Brain pericyte (primary cell): ENCODE results near the gene PRKCA.
A peak's percentile ranks its signal among the peaks of the same experiment; 100 is the strongest.
"Not testable (repeated sequence)": the region's sequence is repeated elsewhere in the genome, so short reads cannot be mapped to it uniquely, and the experiment has no call there.

ENCODE experiments used
- DNase-seq: peaks from one replicate; pipeline ENCODE4 v3.0.0-alpha.2; 2012; ENCODE audit warnings: low read depth, low spot score

Gene PRKCA

DNA sequence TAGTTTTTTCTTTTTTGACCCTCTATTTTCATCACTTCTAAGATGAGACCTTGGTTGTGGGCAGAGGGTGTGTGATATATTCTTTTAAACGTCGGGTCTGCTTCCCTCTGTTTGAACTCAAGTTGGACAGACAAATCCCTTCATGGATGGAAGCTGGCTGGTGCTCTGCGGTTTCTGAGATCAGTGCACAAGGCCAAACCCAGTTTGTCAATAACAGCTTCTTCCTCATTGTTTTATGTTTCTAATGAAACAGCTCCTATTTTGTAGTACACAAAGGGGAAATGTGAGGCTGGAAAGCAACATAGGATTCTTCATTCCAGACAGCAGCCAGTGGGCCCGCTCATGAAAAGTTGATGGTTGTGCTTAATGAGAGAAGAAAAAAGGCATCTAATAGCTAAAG is 159.6 kb downstream of the PRKCA start:
- no peak for DNase-seq

DNA sequence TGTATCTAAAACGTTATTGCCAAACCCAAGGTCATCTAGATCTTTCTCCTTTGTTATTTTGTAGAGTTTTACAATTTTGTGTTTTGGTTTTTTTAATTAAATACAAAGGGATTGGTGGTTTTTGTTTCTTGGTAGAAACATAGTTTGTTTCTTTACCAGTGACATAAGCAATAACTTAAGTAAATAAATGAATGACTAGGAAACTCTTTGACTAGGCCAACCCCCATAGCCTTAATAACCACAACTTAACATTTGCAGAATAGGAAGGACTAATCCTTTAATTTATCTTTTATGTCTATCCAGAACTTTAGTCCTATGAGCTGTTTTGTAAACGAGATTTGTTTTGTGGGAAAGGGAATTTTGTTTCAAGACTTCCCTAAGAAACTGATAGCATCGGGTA is 162.5 kb downstream of the PRKCA start:
- no peak for DNase-seq

DNA sequence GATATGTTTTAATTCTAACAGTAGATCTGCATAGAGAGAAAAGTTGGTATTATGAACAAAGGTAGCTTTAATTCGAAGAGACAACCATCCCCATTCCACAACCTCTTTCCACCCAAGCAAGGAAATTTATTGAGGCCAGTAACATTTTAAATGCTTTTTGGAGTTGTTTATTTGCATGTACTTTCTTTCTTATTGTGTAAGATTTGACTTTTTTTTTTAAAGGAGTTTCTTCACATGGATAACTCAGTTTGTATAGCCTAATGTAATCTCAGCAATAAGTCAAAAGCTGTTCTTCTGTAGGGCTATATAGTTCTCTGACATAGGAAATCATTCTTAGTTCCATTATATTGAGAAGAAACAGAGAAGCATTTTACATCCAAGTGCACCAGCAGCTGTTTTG is 163.3 kb downstream of the PRKCA start:
- no peak for DNase-seq

DNA sequence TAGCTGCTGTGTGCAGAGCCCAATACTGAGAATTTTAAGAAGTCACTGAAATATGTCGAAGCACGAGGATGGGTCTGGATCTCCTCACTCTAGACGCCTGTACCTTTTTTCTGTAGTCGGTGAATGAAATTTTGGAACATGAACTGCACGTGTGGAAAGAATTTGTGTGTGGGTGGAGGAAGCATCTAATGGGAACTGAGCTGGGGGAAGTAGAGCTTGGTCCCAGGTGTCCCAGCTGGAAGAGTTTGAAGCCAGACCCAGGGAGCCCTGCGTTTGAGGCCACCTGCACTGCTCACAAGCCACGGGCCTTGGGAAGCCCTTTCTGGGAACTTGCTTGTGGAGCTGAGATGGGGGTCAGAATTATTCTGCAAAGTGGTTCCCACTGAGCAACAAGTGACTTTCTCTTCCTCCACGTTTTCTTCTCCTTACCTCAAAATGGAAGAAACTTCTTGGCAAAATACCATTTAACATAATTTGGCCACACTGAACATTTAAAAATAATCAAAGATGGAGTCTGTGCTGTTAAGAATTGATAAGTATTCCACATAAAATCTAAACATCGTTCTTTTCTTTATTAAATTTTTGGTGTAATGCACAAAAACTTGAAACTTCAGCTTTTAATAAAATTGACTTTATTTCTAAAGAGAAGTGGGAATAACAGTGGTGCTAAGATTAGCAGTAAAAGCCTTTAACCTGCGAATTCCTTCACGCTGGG is 163.8 kb downstream of the PRKCA start:
- no peak for DNase-seq

DNA sequence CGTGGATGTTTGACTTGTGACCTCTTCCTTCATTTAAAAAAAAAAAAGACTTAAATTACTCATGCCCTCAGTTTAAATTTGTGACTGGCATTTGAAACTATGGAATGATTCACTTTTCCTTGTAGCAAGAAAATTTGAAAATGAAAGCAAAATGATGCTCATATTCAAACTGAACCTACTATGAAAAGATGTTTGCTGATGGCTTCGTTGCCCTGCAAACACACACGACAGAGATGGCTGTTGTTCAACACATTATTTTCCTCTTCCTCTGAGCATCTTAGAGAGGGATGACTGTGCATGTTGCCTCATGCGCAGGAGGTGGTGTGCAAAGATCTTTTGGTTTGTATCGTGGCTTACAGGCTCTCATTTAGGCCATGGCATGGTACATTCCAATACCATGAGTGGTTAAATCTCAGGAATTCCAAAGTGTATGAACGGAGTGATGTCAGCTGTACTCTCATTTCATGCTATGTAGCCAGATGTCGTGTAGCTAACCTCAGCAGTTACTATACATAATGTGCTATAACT is 164.5 kb downstream of the PRKCA start:
- peak; percentile 86 for DNase-seq

DNA sequence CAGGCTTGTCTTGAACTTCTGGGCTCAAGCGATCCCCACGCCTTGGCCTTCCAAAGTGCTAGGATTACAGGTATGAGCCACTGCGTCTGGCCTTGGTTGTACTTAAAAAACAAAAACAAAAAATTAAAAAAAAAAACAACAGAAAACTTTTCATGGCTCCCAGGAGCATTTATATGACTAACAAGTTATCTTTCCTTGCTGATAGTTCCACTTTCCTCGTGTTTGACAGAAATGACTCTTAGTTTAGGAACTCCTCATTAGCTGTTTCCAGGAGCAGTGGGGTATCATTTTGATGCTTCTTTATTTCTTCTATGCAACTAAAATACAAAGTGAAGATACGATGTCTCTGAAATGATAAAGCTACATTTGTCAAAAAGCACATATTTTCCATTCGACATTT is 165.4 kb downstream of the PRKCA start:
- DNase-seq = no peak

DNA sequence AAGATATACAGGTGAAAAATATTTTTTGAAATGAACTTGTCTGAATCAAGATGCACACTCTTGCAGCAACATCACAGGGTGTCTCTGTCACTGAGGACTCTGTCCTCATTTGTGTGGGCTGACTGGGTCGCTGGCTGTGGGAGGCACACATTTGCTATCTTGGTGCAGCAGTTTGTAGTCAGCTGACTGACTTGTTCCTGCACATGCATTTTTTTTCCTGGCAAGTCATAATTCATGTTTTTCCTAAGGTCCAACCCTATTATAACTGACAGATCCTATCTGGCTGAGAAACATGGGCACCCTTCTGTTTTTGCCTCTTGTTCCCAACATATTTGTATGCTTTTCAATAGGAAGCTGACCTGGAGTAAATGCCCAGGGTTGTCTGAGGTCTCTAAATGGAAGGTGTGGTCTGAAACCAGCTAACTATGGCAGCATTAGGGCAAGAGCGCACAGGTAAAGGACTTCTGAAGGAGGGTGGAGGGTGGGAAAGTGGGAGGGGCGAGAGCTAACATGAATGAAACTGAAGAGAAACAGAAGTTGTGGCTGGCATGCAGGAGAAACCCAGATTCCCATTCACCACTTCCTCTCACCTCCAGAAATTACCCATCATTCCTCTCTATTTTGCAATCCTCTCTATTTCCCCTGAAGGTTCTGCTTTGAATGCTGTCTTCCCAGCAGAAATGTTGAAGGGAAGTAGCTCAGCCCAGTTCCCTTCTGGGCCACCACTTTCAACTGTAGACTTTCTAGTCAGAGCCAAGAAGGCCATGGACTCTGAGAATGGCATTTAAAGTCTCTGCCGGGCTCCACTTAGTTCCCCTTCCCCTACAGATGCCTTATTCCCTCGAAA is 166.1 kb downstream of the PRKCA start:
- DNase-seq = no peak

DNA sequence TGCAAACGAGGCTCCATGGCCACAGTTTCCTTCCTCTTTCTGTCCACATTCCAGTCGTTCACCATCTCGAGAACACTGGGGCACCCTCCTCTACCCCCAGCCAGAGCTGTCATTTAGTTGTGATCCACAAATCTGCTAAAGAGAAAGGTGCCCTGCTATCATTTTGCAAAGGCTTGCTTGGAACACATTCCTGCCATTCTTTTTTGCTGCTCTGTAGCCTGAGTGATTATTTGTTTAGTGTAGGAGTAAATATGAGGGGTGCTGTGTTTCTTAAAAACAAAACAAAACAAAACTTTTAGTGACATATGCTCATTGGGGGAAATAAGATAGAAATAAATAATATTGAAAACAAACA is 166.7 kb downstream of the PRKCA start:
- DNase-seq = no peak

DNA sequence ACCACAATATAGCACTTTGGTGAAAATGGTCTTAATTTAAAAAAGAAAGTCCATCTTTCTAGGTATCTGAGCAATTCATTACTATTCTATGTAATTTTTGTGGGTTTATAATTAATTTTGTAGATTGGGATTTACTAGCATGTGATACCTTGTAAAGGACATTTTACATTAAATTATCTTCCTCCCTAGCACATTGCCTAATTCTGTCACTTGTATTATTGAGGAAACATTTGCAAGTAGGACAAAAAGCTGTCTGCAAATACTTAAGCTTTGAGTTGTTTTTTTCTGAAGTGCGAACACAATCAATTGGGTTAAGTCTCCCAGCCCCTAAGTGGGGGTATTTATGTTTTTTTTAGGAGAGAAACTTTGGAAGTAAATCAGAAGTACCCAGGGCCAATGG is 167.0 kb downstream of the PRKCA start:
- no peak for DNase-seq

DNA sequence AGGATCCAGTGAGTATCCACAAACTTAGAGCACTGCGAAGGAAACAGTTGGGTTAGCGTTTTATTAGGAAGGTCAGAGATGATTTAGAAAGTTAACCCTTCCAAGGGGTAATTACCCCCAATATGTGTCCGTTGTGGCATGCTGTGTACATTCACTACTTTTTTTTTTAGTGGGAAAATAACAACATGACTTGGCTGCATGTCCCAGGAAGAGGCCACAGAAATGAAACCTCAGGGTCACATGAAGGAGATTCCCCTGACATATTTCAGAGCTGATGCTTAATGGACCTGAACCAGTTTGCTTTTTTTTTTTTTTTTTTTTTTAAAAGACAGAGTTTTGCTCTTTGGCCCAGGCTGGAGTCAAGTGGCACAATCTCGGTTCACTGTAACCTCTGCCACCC is 167.5 kb downstream of the PRKCA start:
- no peak for DNase-seq

DNA sequence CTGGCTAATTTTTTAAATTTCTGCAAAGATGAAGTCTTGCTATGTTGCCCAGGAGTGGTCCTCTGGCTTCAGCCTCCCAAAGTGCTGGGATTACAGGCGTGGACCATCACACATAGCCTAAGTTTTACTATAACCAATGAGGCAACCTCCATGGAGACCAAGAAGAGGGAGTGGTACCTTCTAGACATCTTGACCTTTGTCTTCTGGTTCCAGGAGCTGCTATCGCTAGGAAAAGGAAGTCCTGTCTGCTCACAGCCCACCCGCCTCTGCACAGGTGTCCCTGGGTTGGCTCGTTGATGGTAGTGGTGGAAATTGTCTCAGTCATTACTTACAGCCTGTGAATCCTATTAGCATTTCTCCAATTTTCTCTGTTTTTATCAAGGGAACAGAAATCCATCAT is 169.7 kb downstream of the PRKCA start:
- DNase-seq = no peak

DNA sequence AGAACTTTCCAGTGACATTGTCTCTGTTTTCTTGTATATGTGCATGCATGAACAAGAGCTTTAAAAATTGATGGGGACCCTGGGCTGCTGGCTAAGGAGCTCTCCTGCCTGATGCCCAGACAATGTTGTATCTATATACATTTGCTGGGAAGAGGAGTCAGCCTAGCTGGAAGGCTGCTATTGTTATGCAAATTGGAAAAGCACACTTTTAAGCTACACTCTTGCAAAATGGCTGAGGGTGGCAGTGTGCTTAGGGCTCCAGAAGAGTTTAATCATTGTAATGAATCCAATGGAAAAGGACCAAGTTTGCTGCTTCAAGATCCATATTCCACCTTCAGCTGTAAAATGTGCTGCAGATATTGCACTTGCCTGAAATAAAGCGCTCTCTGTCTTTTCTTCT is 171.8 kb downstream of the PRKCA start:
- no peak for DNase-seq

DNA sequence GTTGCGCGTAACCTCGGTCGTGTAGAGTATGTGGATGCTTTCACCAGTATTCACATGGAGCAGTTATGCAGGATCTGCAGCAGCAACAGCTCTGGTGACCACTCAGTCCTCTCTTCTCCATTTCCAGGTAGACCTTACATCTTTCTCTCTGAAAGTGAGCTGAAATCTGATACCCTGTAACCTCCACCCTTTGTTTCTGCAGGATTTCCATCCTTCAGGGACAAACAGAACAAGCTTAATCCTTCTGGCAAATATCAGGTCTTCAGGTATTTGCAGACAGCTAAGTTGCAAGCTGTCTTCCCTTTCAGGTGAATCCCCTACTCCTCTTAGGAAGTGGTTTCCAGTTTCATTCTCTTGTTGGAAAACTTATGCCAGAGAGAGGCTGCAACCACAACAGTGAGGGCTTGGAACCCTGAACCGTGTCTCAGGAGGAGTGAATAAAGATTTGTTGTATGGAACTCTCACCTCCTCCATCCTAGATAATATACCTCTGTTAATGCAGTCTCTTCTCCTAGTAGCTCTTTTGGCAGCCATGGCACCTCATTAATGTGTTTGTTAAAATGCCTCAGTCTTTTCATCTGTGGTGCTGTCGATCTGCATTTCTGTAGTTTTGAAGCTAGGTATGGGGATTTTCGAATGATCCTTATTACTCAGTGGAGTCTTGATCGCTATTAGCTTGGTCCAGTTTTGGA is 172.5 kb downstream of the PRKCA start:
- no peak for DNase-seq

DNA sequence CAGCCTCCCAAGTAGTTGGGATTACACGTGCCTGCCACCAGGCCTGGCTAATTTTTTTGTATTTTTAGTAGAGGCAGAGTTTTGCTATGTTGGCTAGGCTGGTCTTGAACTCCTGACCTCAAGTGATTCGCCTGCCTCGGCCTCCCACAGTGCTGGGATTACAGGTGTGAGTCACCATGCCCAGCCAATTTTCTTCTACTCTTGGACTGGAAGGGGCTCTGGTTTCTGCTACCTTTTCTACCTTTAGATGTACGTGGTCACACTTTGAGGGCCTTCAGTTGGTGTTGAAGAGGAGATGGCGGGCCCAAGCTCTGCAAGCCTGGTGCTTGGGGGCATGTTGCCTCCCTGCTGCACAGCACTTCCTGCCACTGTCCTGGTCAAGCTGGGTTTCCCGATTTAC is 173.6 kb downstream of the PRKCA start:
- no peak for DNase-seq

DNA sequence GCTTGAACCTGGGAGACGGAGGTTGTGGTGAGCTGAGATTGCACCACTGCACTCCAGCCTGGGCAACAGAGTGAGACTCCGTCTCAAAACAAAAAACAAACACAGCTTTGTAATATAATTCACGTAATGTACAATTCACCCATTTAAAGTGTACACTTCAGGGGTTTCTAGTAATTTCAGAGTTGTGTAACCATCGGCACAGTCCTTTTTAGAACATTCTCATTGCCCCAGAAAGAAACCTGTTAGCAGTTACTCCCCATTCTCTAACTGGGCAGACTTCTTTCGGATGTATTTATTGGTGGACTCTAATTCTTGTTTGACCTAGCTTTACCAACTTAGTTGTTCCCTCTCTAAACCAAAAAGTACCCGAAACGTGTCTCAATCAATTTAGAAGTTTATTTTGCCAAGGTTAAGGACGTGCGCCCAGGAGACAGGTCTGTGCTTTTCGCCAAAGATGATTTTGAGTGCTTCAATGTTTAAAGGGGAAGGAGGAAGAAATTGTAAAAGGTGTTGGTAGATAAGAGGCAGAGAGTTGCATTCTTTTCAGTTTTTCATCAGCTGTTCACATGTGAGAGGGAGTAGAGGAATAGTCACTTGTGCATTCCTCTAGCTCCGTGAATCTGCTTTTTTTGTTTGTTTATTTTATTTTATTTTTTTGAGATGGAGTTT is 175.3 kb downstream of the PRKCA start:
- no peak for DNase-seq

DNA sequence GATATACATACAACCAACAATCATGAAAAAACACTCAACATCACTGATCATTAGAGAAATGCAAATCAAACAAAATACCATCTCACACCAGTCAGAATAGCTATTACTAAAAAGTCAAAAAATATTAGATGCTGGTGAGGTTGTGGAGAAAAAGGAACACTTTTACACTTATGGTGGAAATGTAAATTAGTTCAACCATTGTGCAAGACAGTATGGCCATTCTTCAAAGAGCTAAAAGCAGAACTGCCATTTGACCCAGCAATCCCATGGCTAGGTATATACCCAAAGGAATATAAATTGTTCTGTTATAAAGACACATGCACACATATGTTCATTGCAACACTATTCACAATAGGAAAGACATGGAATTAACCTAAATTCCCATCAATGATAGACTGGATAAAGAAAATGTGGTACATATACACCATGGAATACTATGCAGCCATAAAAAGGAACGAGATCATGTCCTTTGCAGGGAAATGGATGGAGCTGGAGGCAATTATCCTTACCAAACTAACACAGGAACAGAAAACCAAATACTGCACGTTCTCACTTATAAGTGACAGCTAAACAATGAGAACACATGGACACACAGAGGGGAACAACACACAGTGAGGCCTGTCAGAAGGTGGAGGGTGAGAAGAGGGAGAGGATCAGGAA is 176.9 kb downstream of the PRKCA start:
- not testable (repeated sequence) for DNase-seq

DNA sequence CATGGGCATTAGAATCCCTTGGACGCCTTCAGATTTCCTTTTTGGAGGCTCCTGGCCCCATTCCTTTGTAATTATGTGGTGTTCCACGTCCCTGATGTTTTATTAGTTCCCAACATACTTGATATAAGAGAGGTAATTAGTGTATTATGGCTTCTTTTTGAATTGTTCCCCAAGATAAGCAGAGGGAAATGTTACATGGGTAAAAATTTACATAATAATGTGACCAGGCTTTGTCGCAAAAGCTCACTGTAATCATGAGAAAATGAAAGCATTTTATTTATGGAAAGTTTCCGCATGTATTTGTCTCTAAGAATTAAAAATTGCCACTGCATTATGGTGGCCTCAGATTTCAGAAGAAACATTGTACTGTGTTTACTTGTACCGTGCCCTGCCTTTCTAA is 177.8 kb downstream of the PRKCA start:
- no peak for DNase-seq

DNA sequence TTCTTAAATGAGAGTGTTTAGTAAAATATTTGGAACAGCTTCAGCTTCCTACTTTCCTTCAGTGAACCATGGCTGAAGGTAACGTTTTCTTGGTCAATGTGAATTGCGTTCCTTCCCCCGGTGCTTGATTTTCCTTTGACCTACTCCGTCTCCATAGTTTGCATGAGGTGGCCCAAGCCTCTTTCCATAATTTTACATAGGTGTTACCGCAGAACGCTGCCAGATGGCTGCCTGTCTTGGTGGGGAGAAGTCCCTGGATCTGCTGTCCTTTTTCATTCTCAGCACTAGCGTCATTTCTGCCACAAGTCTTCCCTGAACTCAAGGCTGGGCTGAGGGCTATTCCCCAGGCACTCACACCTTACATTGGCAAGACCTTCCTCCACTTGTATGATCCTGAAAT is 178.4 kb downstream of the PRKCA start:
- no peak for DNase-seq

DNA sequence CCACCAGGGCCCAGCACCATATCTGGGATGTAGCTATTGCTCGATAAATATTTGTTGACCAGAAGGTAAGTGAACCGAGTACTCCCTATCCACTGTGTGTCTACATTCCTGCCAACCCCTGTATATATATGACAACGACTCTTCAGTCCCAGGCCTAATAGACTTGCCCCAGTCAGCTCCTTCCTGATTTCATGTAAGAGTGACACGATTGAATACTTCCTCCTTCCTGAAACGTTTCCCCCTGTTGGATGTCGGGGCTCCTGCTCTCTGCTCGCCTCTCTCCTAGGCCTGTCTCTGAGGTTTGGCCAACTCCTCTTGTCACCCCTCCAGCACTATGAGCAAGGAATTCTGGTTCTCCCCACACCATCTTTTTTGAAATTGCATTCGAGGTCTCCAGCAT is 178.9 kb downstream of the PRKCA start:
- no peak for DNase-seq

DNA sequence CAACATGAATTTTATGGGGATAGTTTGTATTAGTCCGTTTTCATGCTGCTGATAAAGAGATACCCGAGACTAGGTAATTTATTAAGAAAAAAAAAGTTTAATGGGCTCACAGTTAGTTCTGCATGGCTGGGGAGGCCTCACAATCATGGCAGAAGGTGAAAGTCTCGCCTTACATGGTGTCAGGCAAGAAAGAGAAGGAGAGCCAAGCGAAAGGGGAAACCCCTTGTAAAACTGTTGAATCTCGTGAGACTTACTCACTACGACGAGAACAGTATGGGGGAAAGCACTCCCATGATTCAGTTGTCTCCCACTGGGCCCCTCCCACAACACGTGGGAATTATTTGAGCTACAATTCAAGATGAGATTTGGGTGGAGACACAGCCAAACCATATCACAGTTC is 181.5 kb downstream of the PRKCA start:
- DNase-seq = no peak

DNA sequence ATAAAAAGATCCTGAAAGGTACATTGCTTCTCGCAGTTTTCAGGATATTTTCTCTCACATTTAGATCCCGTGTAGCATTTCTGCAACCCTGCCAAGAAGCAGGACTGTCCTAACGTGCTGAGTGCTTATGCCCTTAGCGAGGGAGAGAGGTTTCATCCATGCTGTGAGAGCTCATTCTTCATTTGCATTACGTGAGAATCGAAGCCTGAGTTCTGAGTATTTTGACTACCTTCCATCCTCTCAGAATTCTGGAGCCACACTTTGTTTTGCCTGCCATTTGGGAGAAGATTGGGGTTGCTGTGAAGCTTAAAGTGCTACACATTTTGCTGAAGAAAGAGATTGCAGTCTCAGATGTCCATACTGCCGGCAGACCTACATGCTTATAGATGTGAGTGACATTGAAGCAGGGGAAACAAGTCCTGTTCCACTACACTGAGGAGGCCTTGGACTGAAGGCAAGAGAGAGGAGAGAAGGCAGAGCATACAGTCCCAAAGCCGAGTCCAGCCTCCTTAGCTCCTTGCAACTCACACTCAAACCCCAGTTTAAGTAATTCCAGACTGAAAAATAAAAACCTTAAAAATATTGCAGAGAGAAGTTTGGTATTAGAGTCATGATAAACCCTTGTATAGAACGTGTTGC is 183.0 kb downstream of the PRKCA start:
- DNase-seq = no peak
